Frontal cortex (tissue), 4 donors: ENCODE measurements around the gene LYPD3. TPM values are rescaled to one million over a fixed set of nuclear protein-coding genes. Genes with fewer than 3 reads are reported as not detected.
"Not testable (repeated sequence)": the region's sequence is repeated elsewhere in the genome, so short reads cannot be mapped to it uniquely, and the experiment has no call there.

ENCODE experiments used
- DNase-seq, 2 donors: peaks; one replicate each; pipeline ENCODE4 v3.0.0; 2012; ENCODE audit warnings: low spot score in 2 of 2
- FAIRE-seq: peaks from 2 replicates; lab custom pipeline; 2012; peaks lifted over from hg19 to GRCh38; lab: Jason Lieb, UNC
- total RNA-seq: library from RNA; depleted of rRNA; stranded (reverse); fragments of >200 nt; gene quantifications from one replicate; pipeline ENCODE4 v1.2.3, GENCODE V29; 2014
- donor health status: control.
- donor health status: control.
- donor health status: control.

Gene LYPD3
- total RNA-seq, 1 donor from 2014 or later, result under 0.01 TPM

- DNase-seq (no peak), FAIRE-seq (no peak)
Observed at GRCh38 chr19:43439032-43439708, 26.2 kb downstream of the LYPD3 start.

DNA sequence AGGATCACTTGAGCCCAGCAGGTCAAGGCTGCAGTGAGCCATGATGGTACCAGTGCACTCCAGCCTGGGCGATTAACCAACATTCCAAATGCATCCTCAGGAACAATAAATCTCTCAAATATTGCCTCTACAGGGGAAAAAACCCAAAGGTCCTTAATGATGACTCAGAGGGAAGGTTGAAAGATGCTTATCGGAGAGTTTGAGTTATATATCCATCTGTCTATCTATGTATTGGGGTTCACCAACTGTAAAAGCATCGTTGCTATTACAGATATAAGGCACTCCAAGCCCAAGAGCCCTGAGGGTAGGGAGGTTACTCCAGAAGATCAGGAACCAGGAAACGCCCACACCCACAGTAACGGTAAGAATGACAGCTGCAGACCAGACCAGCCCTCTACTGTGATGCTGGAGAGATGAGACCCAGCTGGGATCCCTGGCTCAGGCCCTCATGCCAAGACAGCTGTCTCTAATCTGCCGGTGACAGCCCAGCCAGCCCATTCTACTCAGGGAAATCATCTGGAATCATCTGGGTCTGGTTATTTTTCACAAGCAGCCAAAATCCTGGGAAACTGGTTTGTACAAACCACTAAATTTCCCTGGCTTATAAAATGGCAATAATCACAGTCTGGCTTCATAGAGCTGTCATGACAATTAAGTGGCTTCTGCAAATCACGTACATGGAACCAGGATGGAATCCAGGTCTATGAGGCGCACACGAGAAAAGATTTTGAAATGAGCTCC is 26.9 kb downstream of the LYPD3 start:
- FAIRE-seq (no peak), DNase-seq (no peak)

GRCh38 chr19:43437712-43438111 is 27.7 kb downstream of the LYPD3 start:
- no peak for DNase-seq
- no peak for FAIRE-seq

- DNase-seq, FAIRE-seq: not testable (repeated sequence)
Observed at GRCh38 chr19:43437284-43437683, 28.1 kb downstream of the LYPD3 start.

- FAIRE-seq (no peak), DNase-seq (no peak)
Observed at GRCh38 chr19:43435775-43436174, 29.6 kb downstream of the LYPD3 start.

GRCh38 chr19:43433689-43434088 is 31.7 kb downstream of the LYPD3 start:
- FAIRE-seq (no peak), DNase-seq (no peak)

- no peak for DNase-seq
Observed at GRCh38 chr19:43433358-43433673, 32.1 kb downstream of the LYPD3 start.

DNA sequence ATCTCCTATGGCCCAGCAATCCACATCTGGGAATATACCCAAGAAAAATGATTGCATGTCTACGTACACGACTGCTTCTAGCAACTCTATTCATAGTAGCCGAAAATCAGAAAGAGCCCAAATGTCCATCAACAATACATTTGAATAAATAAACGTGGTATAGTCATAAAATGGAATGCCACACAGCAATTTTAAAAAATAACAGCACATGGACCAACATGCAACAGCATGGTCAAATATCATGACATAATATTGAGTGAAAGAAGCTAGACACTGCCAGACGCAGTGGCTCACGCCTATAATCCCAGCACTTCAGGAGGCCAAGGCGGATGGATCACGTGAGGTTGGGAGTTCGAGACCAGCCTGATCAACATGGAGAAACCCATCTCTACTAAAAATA is 34.4 kb downstream of the LYPD3 start:
- FAIRE-seq, result no peak
- no peak for DNase-seq

More at GRCh38 chr19:43433358-43433673, 32.1 kb downstream of the LYPD3 start:
- FAIRE-seq, result no peak

DNA sequence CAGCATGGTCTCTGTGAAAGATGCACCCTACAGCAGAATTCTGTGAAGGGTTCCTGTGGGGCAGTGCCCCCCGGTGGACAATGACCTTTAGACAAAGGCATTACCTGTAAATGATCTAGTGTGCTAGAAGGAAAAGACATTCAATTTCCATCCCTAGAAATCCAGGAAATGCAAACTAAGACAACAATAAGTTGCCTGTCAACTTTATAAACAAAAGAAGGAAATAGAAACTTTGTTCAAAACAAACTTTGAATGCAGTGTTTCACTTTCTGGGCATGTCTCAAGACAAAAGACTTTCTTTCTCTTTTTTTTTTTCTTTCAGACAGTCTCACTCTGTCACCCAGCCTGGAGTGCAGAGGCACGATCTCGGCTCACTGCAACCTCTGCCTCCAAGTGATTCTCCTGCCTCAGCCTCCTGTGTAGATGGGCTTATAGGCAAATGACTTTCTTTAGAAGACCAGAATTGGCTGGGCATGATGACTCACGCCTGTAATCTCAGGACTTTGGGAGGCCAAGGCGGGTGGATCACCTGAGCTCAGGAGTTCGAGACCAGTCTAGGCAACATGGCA is 35.2 kb downstream of the LYPD3 start:
- DNase-seq, result no peak
- no peak for FAIRE-seq

DNA sequence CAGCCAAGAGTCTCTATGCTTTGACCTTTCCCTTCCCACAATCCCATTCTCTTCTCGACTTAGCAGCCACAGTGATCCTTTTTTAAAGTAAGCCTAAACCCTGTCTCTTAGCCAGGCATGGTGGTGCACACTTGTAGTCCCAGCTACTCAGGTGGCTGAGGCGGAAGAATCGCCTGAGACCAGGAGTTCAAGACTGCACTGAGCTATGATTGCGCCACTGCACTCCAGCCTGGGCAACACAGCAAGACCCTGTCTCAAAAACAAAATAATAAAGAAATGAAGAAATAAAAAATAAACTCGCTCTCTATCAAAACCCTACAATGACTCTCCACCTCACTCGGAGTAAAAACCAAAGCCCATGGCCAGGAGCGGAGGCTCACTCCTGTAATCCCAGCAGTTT is 36.0 kb downstream of the LYPD3 start:
- FAIRE-seq (no peak), DNase-seq (no peak)

DNA sequence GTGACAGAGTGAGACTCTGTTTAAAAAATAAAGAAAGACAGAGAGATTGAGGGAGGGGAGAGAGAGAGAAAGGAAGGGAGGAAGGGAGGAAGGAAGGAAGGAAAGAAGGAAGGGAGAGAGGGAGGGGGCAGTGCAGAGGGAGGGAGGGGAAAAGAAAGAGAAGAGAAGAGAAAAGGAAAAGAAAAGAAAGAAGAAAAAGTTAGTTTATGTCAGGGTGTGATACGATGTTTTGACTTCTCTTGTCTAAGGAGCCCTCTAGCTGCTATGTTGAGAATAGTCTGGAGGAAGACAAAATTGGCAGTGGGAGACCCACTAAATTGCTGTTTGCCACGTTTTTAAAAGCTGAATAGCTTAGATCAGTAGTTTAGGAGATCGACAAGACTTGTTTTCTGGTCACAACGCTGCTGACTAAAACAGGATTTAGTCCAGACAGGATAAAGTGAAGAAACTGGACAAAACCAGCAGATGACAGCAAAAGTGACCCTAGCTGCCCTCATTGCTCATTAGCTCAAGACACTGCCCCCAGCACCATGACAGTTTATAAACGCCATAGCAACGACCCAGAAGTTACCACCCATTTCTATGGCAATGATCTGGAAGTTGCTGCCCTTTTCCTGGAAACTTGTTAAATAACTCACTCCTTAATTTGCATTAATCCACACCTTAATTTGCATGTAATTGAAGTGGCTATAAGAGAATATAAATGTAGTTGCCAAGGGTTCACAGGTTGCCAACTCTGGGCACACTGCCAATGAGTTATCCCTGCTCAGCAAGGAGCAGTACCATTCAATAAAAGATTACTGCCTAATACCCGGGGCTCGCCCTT is 39.6 kb downstream of the LYPD3 start:
- DNase-seq (no peak), FAIRE-seq (no peak)

GRCh38 chr19:43423779-43424178 is 41.6 kb downstream of the LYPD3 start:
- FAIRE-seq (no peak), DNase-seq (no peak)

DNA sequence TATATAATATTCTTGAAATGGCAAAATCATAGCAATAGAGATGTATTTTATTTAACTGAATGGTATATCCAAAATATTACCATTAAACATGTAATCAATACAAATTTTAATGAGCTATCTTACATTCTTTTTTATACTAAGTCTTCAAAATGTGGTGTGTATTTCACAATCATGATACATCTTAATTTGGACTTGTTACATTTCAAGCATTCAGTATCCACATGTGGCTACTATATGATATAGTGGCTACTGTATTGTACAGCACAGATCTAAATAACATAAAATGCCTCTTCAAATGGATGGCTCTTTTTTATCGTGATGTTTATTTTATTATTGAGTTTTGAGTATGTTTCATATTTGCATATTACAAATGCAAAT is 42.7 kb downstream of the LYPD3 start:
- FAIRE-seq (no peak), DNase-seq (no peak)

GRCh38 chr19:43422000-43422688 is 43.3 kb downstream of the LYPD3 start:
- no peak for FAIRE-seq
- no peak for DNase-seq

DNA sequence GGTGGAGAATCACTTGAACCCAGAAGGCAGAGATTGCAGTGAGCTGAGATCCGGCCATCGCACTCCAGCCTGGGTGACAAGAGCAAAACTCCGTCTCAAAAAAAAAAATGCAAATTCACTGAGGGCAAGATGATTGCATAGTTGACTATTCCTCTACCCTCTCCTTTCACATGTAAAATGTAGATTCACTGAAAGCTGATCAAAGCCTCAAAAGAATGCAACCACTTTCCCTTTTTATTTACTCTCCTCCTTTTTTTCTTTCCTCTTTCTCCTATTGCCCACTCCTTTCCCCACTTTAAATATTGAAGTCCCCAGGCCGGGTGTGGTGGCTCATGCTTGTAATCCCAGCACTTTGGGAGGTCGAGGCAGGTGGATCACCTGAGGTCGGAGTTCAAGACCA is 44.5 kb downstream of the LYPD3 start:
- FAIRE-seq (no peak), DNase-seq (no peak)

DNA sequence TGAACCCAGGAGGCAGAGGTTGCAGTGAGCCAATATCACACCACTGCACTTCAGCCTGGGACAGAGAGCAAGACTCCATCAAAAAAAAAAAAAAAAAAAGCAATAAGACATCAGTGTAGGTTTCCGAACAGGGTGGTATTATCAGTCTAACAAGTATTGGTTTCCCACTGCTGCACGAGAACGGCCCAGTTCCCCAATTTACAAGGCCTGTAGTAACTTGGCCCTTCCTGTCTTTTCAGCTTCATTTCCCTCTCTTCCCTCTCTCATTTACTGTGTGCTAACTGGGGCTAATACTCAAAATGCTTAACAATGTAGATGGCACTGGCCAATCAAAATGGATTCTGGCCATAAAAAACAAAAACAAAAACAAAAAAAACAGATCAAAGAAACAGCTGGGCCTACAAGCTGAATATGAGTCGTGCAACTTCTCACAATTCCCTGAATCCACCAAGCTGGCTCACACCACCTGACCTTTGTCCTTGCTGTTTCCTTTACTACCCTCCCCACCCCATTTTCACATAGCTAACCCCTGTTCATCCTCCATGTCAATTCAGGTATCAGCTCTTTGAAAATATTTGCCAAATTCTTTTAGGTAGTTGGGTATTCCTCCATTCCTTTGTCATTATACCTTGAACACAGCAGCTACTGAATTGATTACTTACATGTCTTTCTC is 48.3 kb downstream of the LYPD3 start:
- FAIRE-seq, result no peak

DNA sequence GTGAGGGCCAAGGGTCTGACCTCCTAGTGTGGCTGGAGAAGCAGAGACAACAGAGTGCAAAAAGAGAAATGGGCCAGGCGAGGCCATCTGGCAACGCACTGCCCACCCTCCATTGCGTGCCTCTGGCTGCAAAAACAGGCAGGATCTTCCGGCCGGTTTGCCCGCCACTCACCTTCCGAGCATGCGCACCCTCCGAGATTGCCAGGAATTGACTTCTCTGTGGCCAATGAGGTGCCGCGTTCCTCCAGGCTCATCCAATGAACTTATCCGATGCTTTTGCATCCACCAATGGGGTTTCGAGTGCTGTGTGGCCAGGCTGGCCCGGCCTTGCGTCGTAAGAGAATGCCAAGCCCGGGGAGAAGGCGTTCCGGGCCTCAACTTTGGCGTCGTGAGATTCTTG is 50.9 kb downstream of the LYPD3 start, which contains the start of gene TEX101:
TSS of gene TEX101 (plus strand) at position 337 of the 400 bp plus-strand sequence. CDS start 1,030 bp downstream, outside the sequence.
- no peak for FAIRE-seq
- no peak for DNase-seq

More for the DNA sequence above, 48.3 kb downstream of the LYPD3 start:
- DNase-seq, result no peak

GRCh38 chr19:43412441-43412840 is 53.0 kb downstream of the LYPD3 start:
- DNase-seq, result no peak
- FAIRE-seq, result no peak
